ENCODE results near the gene ADAT3.
A peak's percentile ranks its signal among the peaks of the same experiment; 100 is the strongest.

Gene ADAT3

DNA sequence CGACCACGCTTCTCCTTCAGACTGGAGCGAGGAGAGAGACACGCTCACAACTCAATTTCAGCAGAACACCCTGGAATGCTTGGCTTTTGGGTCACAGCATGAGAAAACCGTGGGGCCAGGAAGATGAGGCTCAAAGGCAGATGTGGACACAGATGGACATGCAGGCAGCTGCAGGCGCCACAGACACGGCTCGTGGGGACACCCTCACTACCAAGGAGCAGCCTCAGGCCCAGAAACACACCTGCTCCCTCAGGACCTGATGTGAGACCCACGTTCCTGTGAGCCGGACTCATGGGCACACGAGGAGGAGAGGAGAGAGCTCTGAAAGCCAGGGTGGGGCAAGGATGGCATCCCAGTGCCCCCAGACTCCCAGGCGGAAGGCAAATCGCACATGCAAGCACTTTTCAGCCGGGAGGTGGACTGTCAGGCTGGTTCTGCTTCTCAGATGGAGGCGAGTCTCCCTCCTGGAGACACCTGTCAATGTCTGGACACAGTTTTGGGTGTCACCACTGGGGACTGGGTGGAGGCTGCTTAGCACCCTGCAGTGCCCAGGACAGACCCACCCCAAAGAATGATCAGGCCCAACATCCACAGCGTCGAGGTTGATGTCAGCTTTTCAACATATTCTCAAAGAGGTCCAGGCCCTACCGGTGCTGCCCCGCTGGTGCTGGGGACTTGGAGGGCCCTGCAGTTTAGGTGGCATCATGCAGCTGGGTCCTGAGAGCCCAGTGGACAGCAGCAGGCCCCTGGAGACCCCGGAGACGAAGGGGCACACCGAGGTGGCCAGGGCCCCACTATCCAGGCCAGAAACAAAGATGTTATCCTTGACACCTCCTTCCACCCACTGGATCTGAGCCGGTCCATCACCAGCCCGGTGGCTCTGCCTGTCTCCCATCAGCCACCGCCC, 22.2 kb upstream of the ADAT3 start:
- H3K9me3 ChIP-seq (ENCODE audit: control insufficient read depth, insufficient read depth, low read length): no peaks in the 10 kb centered on the region
- H3K79me2 ChIP-seq (ENCODE audit: control insufficient read depth, low read length): peaks cover 47% of the 10 kb centered on the region
- H3F3A ChIP-seq (ENCODE audit: control insufficient read depth, insufficient read depth): no peaks in the 10 kb centered on the region
- H3K4me2 ChIP-seq (ENCODE audit: low read length): peak overlapping the region; percentile 98
- peak overlapping the region; percentile 99 for H3K4me3 ChIP-seq (ENCODE audit: low read length)
- H4K20me1 ChIP-seq (ENCODE audit: control insufficient read depth, insufficient read depth, low read depth, low read length): peaks cover 26% of the 10 kb centered on the region
- no peak for TF ChIP-seq EZH2phosphoT487 (IDR thresholded peaks at IDR 0.05; ENCODE audit: borderline replicate concordance, low read length)
- TF ChIP-seq, protein P1, sequence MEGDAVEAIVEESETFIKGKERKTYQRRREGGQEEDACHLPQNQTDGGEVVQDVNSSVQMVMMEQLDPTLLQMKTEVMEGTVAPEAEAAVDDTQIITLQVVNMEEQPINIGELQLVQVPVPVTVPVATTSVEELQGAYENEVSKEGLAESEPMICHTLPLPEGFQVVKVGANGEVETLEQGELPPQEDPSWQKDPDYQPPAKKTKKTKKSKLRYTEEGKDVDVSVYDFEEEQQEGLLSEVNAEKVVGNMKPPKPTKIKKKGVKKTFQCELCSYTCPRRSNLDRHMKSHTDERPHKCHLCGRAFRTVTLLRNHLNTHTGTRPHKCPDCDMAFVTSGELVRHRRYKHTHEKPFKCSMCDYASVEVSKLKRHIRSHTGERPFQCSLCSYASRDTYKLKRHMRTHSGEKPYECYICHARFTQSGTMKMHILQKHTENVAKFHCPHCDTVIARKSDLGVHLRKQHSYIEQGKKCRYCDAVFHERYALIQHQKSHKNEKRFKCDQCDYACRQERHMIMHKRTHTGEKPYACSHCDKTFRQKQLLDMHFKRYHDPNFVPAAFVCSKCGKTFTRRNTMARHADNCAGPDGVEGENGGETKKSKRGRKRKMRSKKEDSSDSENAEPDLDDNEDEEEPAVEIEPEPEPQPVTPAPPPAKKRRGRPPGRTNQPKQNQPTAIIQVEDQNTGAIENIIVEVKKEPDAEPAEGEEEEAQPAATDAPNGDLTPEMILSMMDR (IDR thresholded peaks at IDR 0.05; ENCODE audit: low read depth, low read length, poor library complexity, severe bottlenecking): no peak
- H3K4me1 ChIP-seq (ENCODE audit: control insufficient read depth, low read length): peaks cover 35% of the 10 kb centered on the region
- peaks cover 17% of the 10 kb centered on the region for H3K36me3 ChIP-seq (ENCODE audit: control insufficient read depth, low read length)
- peak overlapping the region; percentile 41 for H3K27ac ChIP-seq (ENCODE audit: low read depth, low read length)
- no peaks in the 10 kb centered on the region for H3K27me3 ChIP-seq (ENCODE audit: control insufficient read depth, low read length)
- no peaks in the 10 kb centered on the region for H3K9me2 ChIP-seq (replicated peaks; ENCODE audit: control insufficient read depth, low read length)

GRCh38 chr19:1883784-1884183, 21.4 kb upstream of the ADAT3 start:
- no peaks in the 10 kb centered on the region for H3K27me3 ChIP-seq (ENCODE audit: control insufficient read depth, low read length)
- H3K9me3 ChIP-seq (ENCODE audit: control insufficient read depth, insufficient read depth, low read length): no peaks in the 10 kb centered on the region
- TF ChIP-seq, protein P1 (IDR thresholded peaks at IDR 0.05; ENCODE audit: low read depth, low read length, poor library complexity, severe bottlenecking): no peak
- no peak for TF ChIP-seq EZH2phosphoT487 (IDR thresholded peaks at IDR 0.05; ENCODE audit: borderline replicate concordance, low read length)
- peaks cover 26% of the 10 kb centered on the region for H4K20me1 ChIP-seq (ENCODE audit: control insufficient read depth, insufficient read depth, low read depth, low read length)
- no peaks in the 10 kb centered on the region for H3K9me2 ChIP-seq (replicated peaks; ENCODE audit: control insufficient read depth, low read length)
- H3F3A ChIP-seq (ENCODE audit: control insufficient read depth, insufficient read depth): no peaks in the 10 kb centered on the region
- H3K4me2 ChIP-seq (ENCODE audit: low read length): peak overlapping the region; percentile 98
- H3K4me3 ChIP-seq (ENCODE audit: low read length): peak overlapping the region; percentile 99
- H3K27ac ChIP-seq (ENCODE audit: low read depth, low read length): no peak overlapping the region
- H3K4me1 ChIP-seq (ENCODE audit: control insufficient read depth, low read length): peaks cover 35% of the 10 kb centered on the region
- H3K79me2 ChIP-seq (ENCODE audit: control insufficient read depth, low read length): peaks cover 47% of the 10 kb centered on the region
- peaks cover 17% of the 10 kb centered on the region for H3K36me3 ChIP-seq (ENCODE audit: control insufficient read depth, low read length)

- H3K9me3 ChIP-seq (ENCODE audit: control insufficient read depth, insufficient read depth, low read length): no peaks in the 10 kb centered on the region
- peak overlapping the region; percentile 98 for H3K4me2 ChIP-seq (ENCODE audit: low read length)
- no peak overlapping the region for H3K27ac ChIP-seq (ENCODE audit: low read depth, low read length)
- H3K9me2 ChIP-seq (replicated peaks; ENCODE audit: control insufficient read depth, low read length): no peaks in the 10 kb centered on the region
- peaks cover 17% of the 10 kb centered on the region for H3K36me3 ChIP-seq (ENCODE audit: control insufficient read depth, low read length)
- H3K79me2 ChIP-seq (ENCODE audit: control insufficient read depth, low read length): peaks cover 47% of the 10 kb centered on the region
- peak overlapping the region; percentile 99 for H3K4me3 ChIP-seq (ENCODE audit: low read length)
- H3K4me1 ChIP-seq (ENCODE audit: control insufficient read depth, low read length): peaks cover 35% of the 10 kb centered on the region
- TF ChIP-seq EZH2phosphoT487 (IDR thresholded peaks at IDR 0.05; ENCODE audit: borderline replicate concordance, low read length): no peak
- TF ChIP-seq, protein P1 (IDR thresholded peaks at IDR 0.05; ENCODE audit: low read depth, low read length, poor library complexity, severe bottlenecking): no peak
- H3K27me3 ChIP-seq (ENCODE audit: control insufficient read depth, low read length): no peaks in the 10 kb centered on the region
- H3F3A ChIP-seq (ENCODE audit: control insufficient read depth, insufficient read depth): no peaks in the 10 kb centered on the region
- peaks cover 26% of the 10 kb centered on the region for H4K20me1 ChIP-seq (ENCODE audit: control insufficient read depth, insufficient read depth, low read depth, low read length)
Measured at GRCh38 chr19:1884291-1884718, 20.9 kb upstream of the ADAT3 start.
